Cardiac septum (tissue), 1 donor: ENCODE data around the gene REG1A. TPM values are rescaled to one million over a fixed set of nuclear protein-coding genes. Genes with fewer than 3 reads are reported as not detected.

Experiments used
- DNase-seq: peaks from one replicate; pipeline ENCODE4 v3.0.0-alpha.2; 2020; ENCODE audit warnings: low spot score
- intact Hi-C: fragments of 100-400 bp; cut with DNase I; formaldehyde crosslinking; loops from one replicate; pipeline ENCODE4 v1.14.0; 2022
- total RNA-seq: library from RNA; stranded (reverse); fragmentation: NEBNext Ultra II Directional; extraction: Animal tissue kit (Norgen Biotek cat#: 25700); gene quantifications from one replicate; pipeline ENCODE4 v1.2.1, GENCODE V29; 2021
- donor health status: DM: no; HTN: no; CAD: no.

REG1A gene
- total RNA-seq, 1 donor from 2014 or later, result not detected

DNA sequence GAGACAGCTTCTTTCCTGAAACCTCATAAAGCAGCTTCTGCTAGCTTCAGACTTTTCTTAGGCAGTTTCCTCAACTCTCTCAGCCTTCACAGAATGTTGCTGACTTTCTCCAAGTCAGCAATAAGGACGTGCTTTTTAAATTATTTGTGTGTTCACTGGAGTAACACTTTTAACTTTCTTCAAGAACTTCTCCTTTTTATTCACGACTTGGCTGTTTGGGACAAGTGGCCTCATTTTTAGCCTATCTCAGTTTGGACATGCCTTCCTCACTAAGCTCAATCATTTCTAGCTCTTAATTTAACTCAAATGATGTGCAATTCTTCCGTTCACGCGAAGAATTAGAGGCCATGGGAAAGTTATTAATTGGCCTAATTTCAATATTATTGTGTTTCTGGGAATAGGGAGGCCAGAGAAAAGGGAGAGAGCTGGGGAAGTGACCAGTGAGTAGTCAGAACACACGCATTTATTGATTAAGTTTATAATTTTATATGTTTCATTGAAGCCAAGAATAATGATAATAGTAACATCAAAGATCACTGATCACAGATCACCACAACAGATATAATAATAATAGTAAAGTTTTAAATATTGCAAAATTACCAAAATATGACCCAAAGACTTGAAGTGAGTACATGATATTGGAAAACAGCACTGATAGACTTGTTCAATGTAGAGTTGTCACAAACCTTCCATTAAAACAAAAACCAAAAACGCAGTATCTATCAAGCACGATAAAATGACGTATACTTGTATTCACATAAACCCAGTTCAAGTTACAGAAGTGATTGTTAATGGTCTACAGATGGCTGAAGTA lies 4.8 kb downstream of the REG1A start:
- DNase-seq, result no peak
- intact Hi-C loops, result no loop called here

DNA sequence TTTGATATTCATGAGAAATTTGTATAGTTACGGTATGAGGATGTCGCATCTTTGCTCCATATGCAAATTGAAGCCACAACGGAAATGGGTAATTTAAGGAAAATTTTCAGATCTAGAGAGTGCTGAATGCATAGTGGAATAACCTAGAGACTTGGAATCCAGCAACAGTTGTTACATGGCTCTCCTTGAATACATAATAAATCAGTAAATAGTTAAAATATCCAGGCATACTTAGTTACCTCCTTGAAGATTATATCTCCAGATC lies 5.4 kb downstream of the REG1A start:
- no peak for DNase-seq
- intact Hi-C loops, result no loop called here

DNA sequence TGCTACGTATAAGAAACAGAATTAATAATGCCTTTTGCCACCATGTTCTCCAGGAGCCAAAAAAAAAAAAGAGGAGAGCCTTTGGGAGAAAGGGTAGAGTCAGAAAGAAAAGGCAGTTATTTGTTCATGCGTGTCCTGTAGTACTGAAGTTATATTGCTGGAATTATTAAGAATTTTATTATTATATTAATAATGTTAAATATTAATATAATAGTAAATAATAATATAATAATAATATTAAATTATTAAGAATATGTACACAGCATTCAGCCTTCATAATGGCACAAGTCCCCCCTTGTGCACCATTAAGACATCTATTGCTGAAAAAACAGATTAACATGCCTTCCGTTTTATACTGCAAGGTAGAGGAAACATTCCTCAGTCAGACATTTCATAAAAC lies 8.1 kb downstream of the REG1A start:
- intact Hi-C loops, result no loop called here
- no peak for DNase-seq

DNA sequence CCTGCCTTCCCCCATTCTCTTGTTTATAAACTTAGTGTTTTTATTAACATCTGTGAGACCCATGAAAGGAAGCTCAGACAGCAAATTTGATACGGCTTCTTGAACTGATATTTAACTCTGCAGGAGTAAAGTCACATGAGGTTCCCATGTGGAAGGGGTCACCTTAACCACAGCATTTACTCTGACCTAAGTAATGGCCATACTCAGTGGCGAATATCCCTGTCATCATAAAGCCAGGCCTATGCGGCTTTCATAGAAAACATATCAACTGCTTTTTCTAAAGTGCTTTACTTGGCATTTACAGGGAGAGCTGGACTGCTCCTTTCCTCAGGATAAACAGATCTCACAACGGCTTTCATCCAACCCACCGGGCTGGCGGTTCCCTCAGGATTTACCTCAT lies 9.0 kb downstream of the REG1A start:
- intact Hi-C loops, result no loop called here

DNA sequence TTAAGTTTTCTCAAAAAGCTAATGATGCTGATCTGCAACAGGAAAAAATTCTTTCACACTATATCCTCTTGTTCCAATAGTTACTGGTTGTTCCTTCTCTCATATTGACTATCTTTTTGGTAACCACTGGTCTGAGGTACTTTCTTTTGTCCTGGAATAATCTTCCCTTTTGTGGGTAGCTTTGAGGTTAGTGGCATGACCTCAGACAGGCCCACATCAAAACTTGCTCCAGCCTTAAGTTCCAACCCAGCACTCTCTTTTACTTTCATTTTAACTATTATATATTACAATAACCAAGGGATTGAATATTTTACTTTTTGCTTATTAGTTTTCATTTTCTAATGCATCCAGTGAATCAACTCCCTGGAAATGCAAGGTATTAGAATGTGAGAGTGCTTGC lies 9.5 kb downstream of the REG1A start:
- DNase-seq, result no peak
- intact Hi-C loops, result no loop called here

More for the DNA sequence above, 9.0 kb downstream of the REG1A start:
- no peak for DNase-seq

DNA sequence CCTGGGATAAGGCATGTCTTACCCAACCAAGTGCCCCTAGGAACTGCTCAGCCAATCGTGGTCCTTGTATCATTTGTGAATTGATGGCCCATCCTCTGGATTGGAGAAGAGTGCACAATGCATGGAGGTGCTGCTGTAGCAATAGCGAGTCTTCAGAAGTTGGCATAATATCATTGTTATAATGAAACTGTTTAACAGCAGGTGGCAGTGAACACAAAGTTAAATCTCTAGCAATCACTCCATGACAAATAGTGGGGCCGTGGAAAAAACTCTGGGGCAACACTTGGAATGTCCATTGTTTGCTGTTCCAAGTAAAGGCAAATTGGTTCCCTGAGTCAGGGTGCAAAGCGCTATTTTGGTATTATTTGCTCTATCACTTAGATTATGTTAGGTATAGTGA lies 11.4 kb downstream of the REG1A start:
- DNase-seq, result no peak
- intact Hi-C loops, result no loop called here

DNA sequence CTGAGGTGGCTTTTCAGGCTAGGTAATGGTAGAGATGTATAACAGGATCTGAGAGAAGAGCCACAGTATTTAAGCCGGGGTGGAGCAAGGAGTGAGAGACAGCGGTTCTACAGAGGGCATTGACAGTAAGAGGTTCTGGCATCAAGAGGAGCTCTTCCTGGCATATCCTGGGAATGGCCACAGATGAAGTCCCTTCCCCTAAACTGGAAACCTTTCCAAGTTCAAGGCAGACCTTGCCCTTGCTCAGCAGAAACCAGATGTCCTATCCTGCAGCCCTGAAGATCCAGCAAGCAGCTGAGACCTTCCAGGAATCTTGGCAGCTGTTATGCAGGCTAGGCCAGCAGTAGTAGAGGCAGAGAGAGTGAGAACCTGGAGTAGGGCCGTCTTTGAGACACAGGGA lies 18.1 kb downstream of the REG1A start:
- intact Hi-C loops, result no loop called here
- DNase-seq, result no peak

DNA sequence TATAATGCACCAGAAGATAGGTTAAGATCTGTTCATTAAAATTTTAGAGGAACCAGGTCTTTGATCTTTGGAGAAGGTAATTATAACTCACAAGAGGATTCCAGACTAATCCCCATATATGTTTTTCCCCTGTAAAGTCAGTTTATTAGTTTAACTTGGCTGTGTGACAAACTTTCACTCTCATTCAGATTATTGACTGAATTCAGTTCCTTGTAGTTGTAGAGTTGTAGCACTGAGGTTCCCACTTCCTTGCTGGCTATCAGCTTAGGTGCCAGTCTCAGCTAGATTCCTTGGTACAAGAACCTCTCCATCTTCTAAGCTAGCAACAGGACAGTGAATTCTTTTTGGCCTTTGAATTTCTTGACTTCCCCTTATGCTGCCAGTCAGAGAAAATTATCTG lies 19.1 kb downstream of the REG1A start:
- DNase-seq, result no peak
- intact Hi-C loops, result no loop called here

DNA sequence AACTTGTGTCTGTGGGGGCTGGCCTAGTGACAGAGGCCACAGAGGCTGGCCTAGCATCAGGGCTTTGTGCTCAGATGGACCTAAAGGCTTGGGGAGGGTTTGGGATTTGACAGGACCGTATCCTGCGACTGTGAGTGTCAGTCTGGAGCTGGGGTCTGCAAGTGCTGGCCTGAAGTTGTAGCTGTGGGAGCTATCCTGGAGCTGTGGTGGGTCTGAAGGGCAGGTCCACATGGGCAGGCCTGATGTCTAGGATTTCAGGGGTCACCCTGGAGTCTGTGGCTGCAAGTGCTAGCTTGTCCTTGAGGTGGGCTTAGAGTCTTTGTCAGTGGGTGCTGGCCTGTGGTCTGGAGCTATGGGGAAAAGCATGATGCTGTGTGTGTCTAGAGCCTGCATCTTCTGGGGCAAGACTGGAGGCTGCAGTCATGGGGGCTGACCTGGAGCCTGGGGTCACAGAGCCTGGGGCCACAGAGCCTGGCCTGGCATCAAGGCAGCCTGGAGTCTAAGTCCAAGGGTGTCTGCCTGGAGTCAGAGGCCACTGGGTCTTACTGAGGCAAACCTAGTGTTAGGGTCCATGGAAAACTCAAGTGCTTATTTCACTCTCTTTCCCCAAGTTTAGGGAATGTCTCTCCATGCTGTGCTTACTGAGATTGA lies 35.7 kb downstream of the REG1A start:
- intact Hi-C loops, result no loop called here

DNA sequence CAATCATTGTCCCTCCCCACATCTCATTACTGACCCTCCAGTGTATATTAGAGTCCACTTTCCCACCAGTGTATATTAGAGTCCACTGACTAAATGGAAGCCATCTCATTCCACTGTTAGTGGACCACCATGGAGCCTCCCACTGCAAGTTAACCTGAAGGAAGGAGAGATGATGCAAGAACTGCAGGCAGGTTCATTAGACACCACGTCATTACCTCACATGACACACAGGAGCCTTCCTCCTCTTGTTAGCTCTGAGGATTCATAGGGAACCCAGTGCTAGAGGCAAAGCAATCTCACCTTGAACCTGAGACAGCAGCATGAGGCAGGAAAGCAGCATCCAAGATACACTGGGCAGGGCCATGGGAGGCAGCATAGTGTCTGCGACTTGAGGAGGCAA lies 38.7 kb downstream of the REG1A start:
- no peak for DNase-seq
- intact Hi-C loops, result no loop called here

More for the DNA sequence above, 35.7 kb downstream of the REG1A start:
- no peak for DNase-seq

DNA sequence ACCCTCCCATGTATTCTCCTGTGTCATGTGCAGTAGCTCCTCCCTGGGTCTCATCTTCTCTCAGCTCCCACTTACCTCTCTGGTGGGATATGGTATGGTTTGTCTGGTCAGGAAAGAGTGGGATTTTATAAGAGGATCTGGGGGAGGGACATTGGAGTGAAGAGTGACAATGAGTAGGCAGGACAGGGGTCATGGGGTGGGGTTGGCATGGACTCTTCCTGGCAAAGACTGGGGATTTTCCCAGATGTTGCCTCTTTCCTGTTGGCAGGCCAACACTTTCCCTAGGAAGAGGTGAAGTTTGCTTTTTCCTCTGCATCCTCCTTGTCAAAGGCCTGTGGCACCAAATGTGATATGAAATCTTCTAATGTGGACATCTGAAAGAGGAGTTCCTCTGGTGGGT lies 39.4 kb downstream of the REG1A start, which contains the start of gene REG3A:
Gene REG3A, minus strand, starts transcription at position 101 of the 400 bp plus-strand sequence. CDS start 348 bp downstream, outside the sequence.
- DNase-seq, result no peak
- intact Hi-C loops, result no loop called here

DNA sequence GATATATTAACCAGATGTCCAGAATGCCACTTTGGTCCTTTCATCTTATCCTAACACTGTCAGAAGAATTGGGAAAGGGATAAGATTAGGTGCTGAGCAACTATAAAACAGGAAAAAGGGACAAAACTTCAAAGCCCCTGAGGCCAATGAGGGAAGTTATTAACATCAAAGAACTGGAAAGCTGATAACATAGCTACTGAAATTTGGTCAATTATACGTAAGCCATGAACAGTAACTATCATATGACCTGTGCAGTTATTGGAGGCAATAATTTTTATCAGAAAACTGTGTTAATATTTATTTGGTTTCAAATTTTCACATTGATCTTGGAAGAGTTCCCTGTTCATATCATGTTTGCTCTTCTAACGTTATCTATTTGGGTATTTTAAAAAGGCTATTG lies 41.8 kb downstream of the REG1A start:
- no peak for DNase-seq
- intact Hi-C loops, result no loop called here

DNA sequence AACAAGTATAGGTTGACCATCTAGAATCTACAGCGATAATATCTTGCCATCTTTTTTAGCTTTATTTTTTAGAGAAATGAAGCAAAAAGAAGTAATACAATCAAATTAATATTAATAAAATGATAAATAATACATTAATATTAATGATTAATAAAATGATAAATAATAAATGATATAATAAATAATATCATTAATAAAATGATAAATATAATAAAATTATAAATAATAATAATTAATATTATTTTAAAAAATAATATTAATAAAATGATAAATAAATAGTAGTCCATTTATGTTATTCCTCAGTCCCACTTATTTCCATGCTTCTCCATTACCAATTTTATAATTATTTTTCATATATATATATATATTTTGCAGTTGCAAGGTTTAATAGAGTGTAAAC lies 42.5 kb downstream of the REG1A start:
- intact Hi-C loops, result no loop called here
- DNase-seq, result no peak

DNA sequence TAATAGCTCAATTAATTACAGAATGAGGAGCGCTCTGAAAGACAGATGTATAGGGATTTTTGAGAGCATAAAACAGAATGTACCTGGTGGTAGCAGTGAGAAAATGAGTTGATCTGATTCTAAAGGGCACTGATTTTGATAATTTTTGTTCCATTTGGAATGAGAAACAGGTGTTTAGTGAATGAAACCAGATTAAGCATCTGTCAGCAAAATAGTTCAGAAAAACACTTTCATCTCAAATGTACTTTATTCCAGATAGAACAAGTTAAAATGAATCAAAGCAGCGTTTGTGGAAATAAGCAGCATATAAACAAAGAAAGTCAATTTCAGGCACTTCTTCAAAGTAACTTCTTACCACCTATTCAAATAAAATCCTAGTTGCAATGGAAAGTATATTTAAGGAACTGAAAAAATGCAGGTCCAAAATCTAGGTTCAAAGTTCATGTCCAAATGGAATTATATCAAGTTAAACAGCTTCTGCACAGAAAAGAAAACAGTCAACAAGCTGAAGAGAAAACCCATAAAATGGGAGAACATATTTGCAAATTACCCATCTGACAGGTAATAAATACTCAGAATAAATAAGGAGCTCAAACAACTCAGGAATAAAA lies 51.2 kb downstream of the REG1A start:
- intact Hi-C loops, result no loop called here
- DNase-seq, result no peak

Other genes with a start within 250 kb of the REG1A start
- gene REG3G, start 94.8 kb upstream of the REG1A start, total RNA-seq, result not detected
- gene REG1B, start 32.5 kb upstream of the REG1A start, total RNA-seq, result not detected
- gene REG3A, start 39.3 kb downstream of the REG1A start, total RNA-seq, result not detected